ENCODE data around the gene CACNA2D1.

Gene CACNA2D1

GRCh38 chr7:82221152-82221674, 222.4 kb downstream of the CACNA2D1 start:
- no peak overlapping the region for H3K4me2 ChIP-seq (ENCODE audit: insufficient read depth, low read length, poor library complexity, severe bottlenecking)
- H3K23ac ChIP-seq (ENCODE audit: low read depth, low read length, poor library complexity): no peak overlapping the region
- no peaks in the 10 kb centered on the region for H3K4me1 ChIP-seq (ENCODE audit: control insufficient read depth in 2 of 2, insufficient read depth in 1 of 2, low read depth in 1 of 2, low read length in 2 of 2)
- no peak for DNase-seq (ENCODE audit: low spot score)
- H3K36me3 ChIP-seq (replicated peaks in 1 of 2; ENCODE audit: control insufficient read depth in 2 of 2, insufficient read depth in 2 of 2, low read length in 2 of 2): no peaks in the 10 kb centered on the region
- no peak overlapping the region for H4K8ac ChIP-seq (ENCODE audit: low read depth, low read length)
- H3K27ac ChIP-seq (replicated peaks; ENCODE audit: low read length): no peak overlapping the region
- H3K9me3 ChIP-seq (replicated peaks in 1 of 2; ENCODE audit: control insufficient read depth in 2 of 2, insufficient read depth in 1 of 2, low read depth in 1 of 2, low read length in 2 of 2): no peaks in the 10 kb centered on the region
- no peak overlapping the region for H2BK5ac ChIP-seq (ENCODE audit: low read length)
- H3K27me3 ChIP-seq (ENCODE audit: control insufficient read depth in 3 of 3, insufficient read depth in 3 of 3, low read depth in 1 of 3, low read length in 3 of 3): no peaks in the 10 kb centered on the region
- H2AFZ ChIP-seq (ENCODE audit: low read length): no peak overlapping the region
- H3K4me3 ChIP-seq (ENCODE audit: low read length in 2 of 2): no peak overlapping the region
- H4K91ac ChIP-seq (ENCODE audit: low read depth, low read length, poor library complexity): no peak overlapping the region
- no peak overlapping the region for H3K18ac ChIP-seq (ENCODE audit: low read length)
- no peak overlapping the region for H2BK12ac ChIP-seq (ENCODE audit: low read length)
- no peak overlapping the region for H2AK5ac ChIP-seq (ENCODE audit: low read depth, low read length)
- WGBS, 2 donors (ENCODE audit: extremely low coverage in 2 of 2, insufficient read length in 2 of 2, insufficient replicate concordance in 1 of 2): no CpG with 5 or more reads among the region's 9 CpGs
- H3K9ac ChIP-seq (ENCODE audit: low read depth, low read length, poor library complexity): no peak overlapping the region
- no peak overlapping the region for H2BK15ac ChIP-seq (ENCODE audit: low read length)
- no peak overlapping the region for H2BK120ac ChIP-seq (ENCODE audit: low read depth, low read length)
- no peaks in the 10 kb centered on the region for H3K79me1 ChIP-seq (ENCODE audit: low read depth, low read length)
- H3K4ac ChIP-seq (ENCODE audit: low read length): no peak overlapping the region
- no peak overlapping the region for H3K14ac ChIP-seq (ENCODE audit: low read length)

GRCh38 chr7:82212466-82212865, 231.1 kb downstream of the CACNA2D1 start:
- H2BK5ac ChIP-seq (ENCODE audit: low read length): no peak overlapping the region
- H4K8ac ChIP-seq (ENCODE audit: low read depth, low read length): no peak overlapping the region
- DNase-seq (ENCODE audit: low spot score): no peak
- no peak overlapping the region for H2AK5ac ChIP-seq (ENCODE audit: low read depth, low read length)
- H2BK120ac ChIP-seq (ENCODE audit: low read depth, low read length): no peak overlapping the region
- H3K27ac ChIP-seq (replicated peaks; ENCODE audit: low read length): no peak overlapping the region
- H3K4me3 ChIP-seq (ENCODE audit: low read length in 2 of 2): no peak overlapping the region
- no peak overlapping the region for H3K4ac ChIP-seq (ENCODE audit: low read length)
- no peaks in the 10 kb centered on the region for H3K36me3 ChIP-seq (replicated peaks in 1 of 2; ENCODE audit: control insufficient read depth in 2 of 2, insufficient read depth in 2 of 2, low read length in 2 of 2)
- H3K14ac ChIP-seq (ENCODE audit: low read length): no peak overlapping the region
- peaks cover 0 to 5% of the 10 kb centered on the region in 2 donors for H3K9me3 ChIP-seq (replicated peaks in 1 of 2; ENCODE audit: control insufficient read depth in 2 of 2, insufficient read depth in 1 of 2, low read depth in 1 of 2, low read length in 2 of 2)
- H3K27me3 ChIP-seq (ENCODE audit: control insufficient read depth in 3 of 3, insufficient read depth in 3 of 3, low read depth in 1 of 3, low read length in 3 of 3): no peaks in the 10 kb centered on the region
- no peak overlapping the region for H2AFZ ChIP-seq (ENCODE audit: low read length)
- no peak overlapping the region for H2BK15ac ChIP-seq (ENCODE audit: low read length)
- H3K79me1 ChIP-seq (ENCODE audit: low read depth, low read length): no peaks in the 10 kb centered on the region
- H3K4me2 ChIP-seq (ENCODE audit: insufficient read depth, low read length, poor library complexity, severe bottlenecking): no peak overlapping the region
- no peaks in the 10 kb centered on the region for H3K4me1 ChIP-seq (ENCODE audit: control insufficient read depth in 2 of 2, insufficient read depth in 1 of 2, low read depth in 1 of 2, low read length in 2 of 2)
- no peak overlapping the region for H4K91ac ChIP-seq (ENCODE audit: low read depth, low read length, poor library complexity)
- H3K18ac ChIP-seq (ENCODE audit: low read length): no peak overlapping the region
- H3K9ac ChIP-seq (ENCODE audit: low read depth, low read length, poor library complexity): no peak overlapping the region
- H2BK12ac ChIP-seq (ENCODE audit: low read length): no peak overlapping the region
- no peak overlapping the region for H3K23ac ChIP-seq (ENCODE audit: low read depth, low read length, poor library complexity)

GRCh38 chr7:82211333-82211732, 232.2 kb downstream of the CACNA2D1 start:
- Histone ChIP-seq H3K4me1 (ENCODE audit: control insufficient read depth in 2 of 2, insufficient read depth in 1 of 2, low read depth in 1 of 2, low read length in 2 of 2) (no peaks in the 10 kb centered on the region), H3K79me1 (ENCODE audit: low read depth, low read length) (no peaks in the 10 kb centered on the region), H2AFZ (ENCODE audit: low read length) (no peak overlapping the region), H4K91ac (ENCODE audit: low read depth, low read length, poor library complexity) (no peak overlapping the region), H3K4me3 (ENCODE audit: low read length in 2 of 2) (no peak overlapping the region), H4K8ac (ENCODE audit: low read depth, low read length) (no peak overlapping the region), H3K27ac (replicated peaks; ENCODE audit: low read length) (no peak overlapping the region), H3K9ac (ENCODE audit: low read depth, low read length, poor library complexity) (no peak overlapping the region), H2BK120ac (ENCODE audit: low read depth, low read length) (no peak overlapping the region), H3K4me2 (ENCODE audit: insufficient read depth, low read length, poor library complexity, severe bottlenecking) (no peak overlapping the region), H3K23ac (ENCODE audit: low read depth, low read length, poor library complexity) (no peak overlapping the region), H3K4ac (ENCODE audit: low read length) (no peak overlapping the region), H3K14ac (ENCODE audit: low read length) (no peak overlapping the region), H3K9me3 (replicated peaks in 1 of 2; ENCODE audit: control insufficient read depth in 2 of 2, insufficient read depth in 1 of 2, low read depth in 1 of 2, low read length in 2 of 2) (peaks cover 0 to 5% of the 10 kb centered on the region in 2 donors), H2AK5ac (ENCODE audit: low read depth, low read length) (no peak overlapping the region), H3K18ac (ENCODE audit: low read length) (no peak overlapping the region), H2BK5ac (ENCODE audit: low read length) (no peak overlapping the region), H3K27me3 (ENCODE audit: control insufficient read depth in 3 of 3, insufficient read depth in 3 of 3, low read depth in 1 of 3, low read length in 3 of 3) (no peaks in the 10 kb centered on the region), H3K36me3 (replicated peaks in 1 of 2; ENCODE audit: control insufficient read depth in 2 of 2, insufficient read depth in 2 of 2, low read length in 2 of 2) (no peaks in the 10 kb centered on the region), H2BK12ac (ENCODE audit: low read length) (no peak overlapping the region), H2BK15ac (ENCODE audit: low read length) (no peak overlapping the region)
- no CpG with 5 or more reads among the region's 1 CpG for WGBS, 2 donors (ENCODE audit: extremely low coverage in 2 of 2, insufficient read length in 2 of 2, insufficient replicate concordance in 1 of 2)
- DNase-seq (ENCODE audit: low spot score): no peak

GRCh38 chr7:82210416-82211184, 233.0 kb downstream of the CACNA2D1 start:
- H2BK15ac ChIP-seq (ENCODE audit: low read length): no peak overlapping the region
- H3K4me1 ChIP-seq (ENCODE audit: control insufficient read depth in 2 of 2, insufficient read depth in 1 of 2, low read depth in 1 of 2, low read length in 2 of 2): no peaks in the 10 kb centered on the region
- H2BK120ac ChIP-seq (ENCODE audit: low read depth, low read length): no peak overlapping the region
- H3K23ac ChIP-seq (ENCODE audit: low read depth, low read length, poor library complexity): no peak overlapping the region
- no peak overlapping the region for H4K91ac ChIP-seq (ENCODE audit: low read depth, low read length, poor library complexity)
- H3K4ac ChIP-seq (ENCODE audit: low read length): no peak overlapping the region
- no peaks in the 10 kb centered on the region for H3K36me3 ChIP-seq (replicated peaks in 1 of 2; ENCODE audit: control insufficient read depth in 2 of 2, insufficient read depth in 2 of 2, low read length in 2 of 2)
- peaks cover 0 to 5% of the 10 kb centered on the region in 2 donors for H3K9me3 ChIP-seq (replicated peaks in 1 of 2; ENCODE audit: control insufficient read depth in 2 of 2, insufficient read depth in 1 of 2, low read depth in 1 of 2, low read length in 2 of 2)
- H3K18ac ChIP-seq (ENCODE audit: low read length): no peak overlapping the region
- no CpG with 5 or more reads among the region's 2 CpGs for WGBS, 2 donors (ENCODE audit: extremely low coverage in 2 of 2, insufficient read length in 2 of 2, insufficient replicate concordance in 1 of 2)
- no peaks in the 10 kb centered on the region for H3K27me3 ChIP-seq (ENCODE audit: control insufficient read depth in 3 of 3, insufficient read depth in 3 of 3, low read depth in 1 of 3, low read length in 3 of 3)
- no peak overlapping the region for H4K8ac ChIP-seq (ENCODE audit: low read depth, low read length)
- H2BK12ac ChIP-seq (ENCODE audit: low read length): no peak overlapping the region
- H3K27ac ChIP-seq (replicated peaks; ENCODE audit: low read length): no peak overlapping the region
- no peak overlapping the region for H3K4me2 ChIP-seq (ENCODE audit: insufficient read depth, low read length, poor library complexity, severe bottlenecking)
- no peak overlapping the region for H2BK5ac ChIP-seq (ENCODE audit: low read length)
- no peak overlapping the region for H3K4me3 ChIP-seq (ENCODE audit: low read length in 2 of 2)
- H2AK5ac ChIP-seq (ENCODE audit: low read depth, low read length): no peak overlapping the region
- no peak for DNase-seq (ENCODE audit: low spot score)
- no peak overlapping the region for H3K14ac ChIP-seq (ENCODE audit: low read length)
- no peak overlapping the region for H3K9ac ChIP-seq (ENCODE audit: low read depth, low read length, poor library complexity)
- H2AFZ ChIP-seq (ENCODE audit: low read length): no peak overlapping the region
- H3K79me1 ChIP-seq (ENCODE audit: low read depth, low read length): no peaks in the 10 kb centered on the region
